ENCODE measurements around the gene XPR1. TPM values are rescaled to one million over a fixed set of nuclear protein-coding genes. Genes with fewer than 3 reads are reported as not detected.
"Not testable (repeated sequence)": the region's sequence is repeated elsewhere in the genome, so short reads cannot be mapped to it uniquely, and the experiment has no call there.

XPR1 gene
- total and polyA plus RNA-seq, 7 donors, result 3.7 to 19.1 (median 11.2) TPM

DNA sequence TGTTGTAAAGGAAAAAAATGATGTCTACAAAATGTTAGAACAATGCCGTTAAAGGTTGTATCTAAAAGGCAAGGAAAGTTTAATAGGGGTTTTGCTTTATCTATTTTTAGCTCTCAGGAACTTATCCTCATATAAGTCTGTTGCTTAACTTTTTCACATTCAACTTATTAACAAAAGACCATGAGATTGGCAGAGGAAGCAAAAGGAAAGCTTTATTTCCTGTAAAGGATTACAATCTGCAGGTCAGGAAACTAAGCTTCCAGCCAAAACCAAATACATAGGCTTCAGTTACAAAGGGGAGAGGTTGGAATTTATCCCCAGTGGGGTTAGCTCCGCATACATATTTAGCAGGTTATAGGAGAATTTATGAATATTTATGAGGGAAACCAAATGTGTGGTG, 222.2 kb downstream of the XPR1 start:
- ATAC-seq, result no peak
- DNase-seq, result no peak
- WGBS, 3 donors, result 52 to 72% (median 72%) methylated on average over 2 of the region's 2 CpGs
- Histone ChIP-seq H3K9me3 (no peaks in the 10 kb centered on the region), H3K27ac (no peak overlapping the region), H3K36me3 (ENCODE audit: insufficient read depth in 1 of 2, low read depth in 1 of 2) (peaks cover 0 to 3% of the 10 kb centered on the region in 2 donors), H3K4me3 (no peak overlapping the region), H3K27me3 (ENCODE audit: insufficient read depth in 3 of 3, low read length in 2 of 3) (no peaks in the 10 kb centered on the region), H3K4me1 (no peaks in the 10 kb centered on the region)
- intact Hi-C loops (cut with DNase I), result loop anchor here in 1 of 2 donors (5.0 to 10.0 kb wide), 2 partner anchors 219 to 332 kb away; partner anchors contain the start of gene XPR1
- TF ChIP-seq, protein P1, sequence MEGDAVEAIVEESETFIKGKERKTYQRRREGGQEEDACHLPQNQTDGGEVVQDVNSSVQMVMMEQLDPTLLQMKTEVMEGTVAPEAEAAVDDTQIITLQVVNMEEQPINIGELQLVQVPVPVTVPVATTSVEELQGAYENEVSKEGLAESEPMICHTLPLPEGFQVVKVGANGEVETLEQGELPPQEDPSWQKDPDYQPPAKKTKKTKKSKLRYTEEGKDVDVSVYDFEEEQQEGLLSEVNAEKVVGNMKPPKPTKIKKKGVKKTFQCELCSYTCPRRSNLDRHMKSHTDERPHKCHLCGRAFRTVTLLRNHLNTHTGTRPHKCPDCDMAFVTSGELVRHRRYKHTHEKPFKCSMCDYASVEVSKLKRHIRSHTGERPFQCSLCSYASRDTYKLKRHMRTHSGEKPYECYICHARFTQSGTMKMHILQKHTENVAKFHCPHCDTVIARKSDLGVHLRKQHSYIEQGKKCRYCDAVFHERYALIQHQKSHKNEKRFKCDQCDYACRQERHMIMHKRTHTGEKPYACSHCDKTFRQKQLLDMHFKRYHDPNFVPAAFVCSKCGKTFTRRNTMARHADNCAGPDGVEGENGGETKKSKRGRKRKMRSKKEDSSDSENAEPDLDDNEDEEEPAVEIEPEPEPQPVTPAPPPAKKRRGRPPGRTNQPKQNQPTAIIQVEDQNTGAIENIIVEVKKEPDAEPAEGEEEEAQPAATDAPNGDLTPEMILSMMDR (IDR thresholded peaks at IDR 0.05), result no peak

DNA sequence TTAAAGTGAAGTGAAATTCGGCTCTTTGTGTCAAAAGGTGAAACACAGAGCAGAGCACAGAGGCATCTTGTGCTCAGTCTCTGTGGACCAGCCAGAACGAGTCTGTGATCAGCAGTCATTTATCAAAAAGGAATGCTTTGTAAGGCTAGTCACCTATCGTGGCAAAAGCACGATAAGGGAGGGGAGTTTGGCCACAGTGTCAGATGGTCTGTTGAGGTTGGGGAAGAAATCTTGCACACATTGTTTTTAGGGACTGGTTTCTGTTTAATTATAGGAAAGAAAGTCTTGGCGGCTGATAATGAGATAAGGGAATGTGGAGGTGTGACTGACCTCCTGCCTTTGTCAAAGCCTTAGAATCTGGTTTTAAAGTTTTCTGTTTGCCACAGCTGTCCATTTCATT, 222.6 kb downstream of the XPR1 start:
- DNase-seq (no peak), ATAC-seq (no peak)
- intact Hi-C loops (cut with DNase I), result loop anchor here in 1 of 2 donors (5.0 to 10.0 kb wide), 2 partner anchors 220 to 332 kb away; partner anchors contain the start of gene XPR1
- Histone ChIP-seq H3K4me1 (no peaks in the 10 kb centered on the region), H3K9me3 (no peaks in the 10 kb centered on the region), H3K27ac (no peak overlapping the region), H3K4me3 (no peak overlapping the region), H3K27me3 (ENCODE audit: insufficient read depth in 3 of 3, low read length in 2 of 3) (no peaks in the 10 kb centered on the region), H3K36me3 (ENCODE audit: insufficient read depth in 1 of 2, low read depth in 1 of 2) (peaks cover 0 to 3% of the 10 kb centered on the region in 2 donors)
- 64 to 73% (median 65%) methylated on average over 5 of the region's 5 CpGs for WGBS, 3 donors
- TF ChIP-seq, protein P1 (IDR thresholded peaks at IDR 0.05), result no peak

DNA sequence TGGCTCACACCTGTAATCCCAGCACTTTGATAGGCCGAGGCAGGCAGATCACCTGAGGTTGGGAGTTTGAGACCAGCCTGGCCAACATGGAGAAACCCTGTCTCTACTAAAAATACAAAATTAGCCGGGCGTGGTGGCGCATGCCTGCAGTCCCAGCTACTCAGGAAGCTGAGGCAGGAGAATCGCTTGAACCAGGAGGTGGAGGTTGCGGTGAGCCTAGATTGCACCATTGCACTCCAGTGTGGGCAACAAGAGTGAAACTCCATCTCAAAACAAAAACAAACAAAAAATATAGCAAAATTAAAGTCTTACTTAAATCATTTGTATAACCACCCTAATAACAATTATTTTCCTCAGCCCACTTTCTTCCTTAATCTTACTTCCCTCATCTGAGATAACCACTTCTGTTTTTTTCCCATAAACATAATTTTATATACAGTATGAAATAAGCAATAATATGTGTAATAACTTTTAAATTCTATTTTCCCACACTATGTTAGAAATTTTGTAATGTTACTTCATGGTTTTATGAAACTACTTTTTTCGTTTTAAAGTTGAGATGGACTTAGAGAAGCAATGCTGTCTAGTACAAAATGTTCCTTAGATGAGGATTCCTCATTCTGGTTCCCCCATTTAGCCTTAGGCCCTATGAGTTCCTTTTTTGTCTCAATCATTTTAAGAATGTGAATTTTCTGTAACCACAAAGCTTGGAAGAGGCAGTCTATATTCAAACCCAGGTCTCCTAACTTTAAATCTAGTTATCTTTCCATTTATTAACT, 226.3 kb downstream of the XPR1 start:
- intact Hi-C loops (cut with DNase I), result loop anchor here in 1 of 2 donors (10.0 kb wide), 1 partner anchor 223 kb away; the partner anchor contains the start of gene XPR1
- 83 to 96% (median 94%) methylated on average over 7 of the region's 7 CpGs for WGBS, 3 donors
- not testable (repeated sequence) for H3K4me1 ChIP-seq; H3K9me3 ChIP-seq; ATAC-seq; H3K27me3 ChIP-seq (ENCODE audit: insufficient read depth in 3 of 3, low read length in 2 of 3); H3K4me3 ChIP-seq; H3K36me3 ChIP-seq (ENCODE audit: insufficient read depth in 1 of 2, low read depth in 1 of 2); DNase-seq; H3K27ac ChIP-seq

DNA sequence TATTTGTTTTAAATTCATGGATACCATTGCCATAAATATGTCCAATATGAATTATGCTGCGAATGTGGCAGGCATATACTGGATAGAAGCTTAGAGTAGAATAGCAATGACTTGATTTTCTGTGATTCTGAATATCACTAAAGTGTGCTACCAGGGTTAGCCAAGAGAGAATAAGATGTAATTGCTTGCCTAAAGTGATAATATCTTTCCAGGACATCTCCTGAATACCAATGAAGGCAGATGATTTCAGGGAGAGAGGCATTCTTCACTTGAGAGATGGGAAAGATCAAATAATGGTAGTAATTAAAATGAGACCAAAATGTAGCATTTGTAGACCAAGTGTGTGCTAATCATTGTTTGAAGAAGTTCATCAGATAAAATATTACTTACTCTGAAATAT, 227.5 kb downstream of the XPR1 start:
- Histone ChIP-seq H3K36me3 (ENCODE audit: insufficient read depth in 1 of 2, low read depth in 1 of 2) (peaks cover 0 to 11% of the 10 kb centered on the region in 2 donors), H3K27me3 (ENCODE audit: insufficient read depth in 3 of 3, low read length in 2 of 3) (no peaks in the 10 kb centered on the region), H3K4me1 (peaks cover 4% of the 10 kb centered on the region), H3K9me3 (no peaks in the 10 kb centered on the region), H3K27ac (no peak overlapping the region), H3K4me3 (no peak overlapping the region)
- 94 to 99% (median 98%) methylated on average over 1 of the region's 1 CpG for WGBS, 3 donors
- intact Hi-C loops (cut with DNase I), result loop anchor here in 1 of 2 donors (10.0 kb wide), 1 partner anchor 225 kb away; the partner anchor contains the start of gene XPR1
- TF ChIP-seq, protein P1 (IDR thresholded peaks at IDR 0.05), result no peak
- DNase-seq (no peak), ATAC-seq (no peak)

DNA sequence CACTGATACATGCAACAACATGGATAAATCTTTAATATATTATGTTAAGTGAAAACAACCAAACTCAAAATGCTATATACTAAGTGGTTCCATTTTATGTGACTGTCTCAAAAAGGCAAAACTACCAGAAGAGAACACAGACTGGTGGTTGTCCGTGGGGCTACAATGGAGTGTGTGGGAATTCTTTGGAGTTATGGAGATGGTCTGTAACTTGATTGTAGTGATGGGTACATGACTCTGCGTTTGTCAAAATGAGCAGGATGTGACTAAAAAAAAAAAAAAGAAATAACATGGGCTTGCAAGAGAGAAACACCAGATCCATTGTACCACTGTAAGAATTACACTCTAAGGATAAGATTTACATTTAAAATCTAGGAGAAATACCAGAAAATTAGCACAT, 228.7 kb downstream of the XPR1 start:
- Histone ChIP-seq H3K4me1 (peaks cover 4% of the 10 kb centered on the region), H3K9me3 (no peaks in the 10 kb centered on the region), H3K36me3 (ENCODE audit: insufficient read depth in 1 of 2, low read depth in 1 of 2) (peaks cover 0 to 17% of the 10 kb centered on the region in 2 donors), H3K4me3 (no peak overlapping the region), H3K27me3 (ENCODE audit: insufficient read depth in 3 of 3, low read length in 2 of 3) (no peaks in the 10 kb centered on the region), H3K27ac (no peak overlapping the region)
- intact Hi-C loops (cut with DNase I), result loop anchor here (5.0 kb wide), 3 partner anchors 228 to 343 kb away; partner anchors contain the start of gene XPR1 (in 1 of the 2)
- ATAC-seq (no peak), DNase-seq (no peak)
- 69 to 75% (median 72%) methylated on average over 2 of the region's 2 CpGs for WGBS, 3 donors
- TF ChIP-seq, protein P1 (IDR thresholded peaks at IDR 0.05), result no peak

All from psoas muscle (tissue), 8 donors.